IMR-90 (cell line): ENCODE results near the gene GAS7. TPM values are rescaled to one million over a fixed set of nuclear protein-coding genes. Genes with fewer than 3 reads are reported as not detected.
"Not testable (repeated sequence)": the region's sequence is repeated elsewhere in the genome, so short reads cannot be mapped to it uniquely, and the experiment has no call there.

ENCODE experiments used
- ATAC-seq: fragments of 200-7000 bp; cut with Tn5 transposase; 2 replicates; pipeline ENCODE4 v1.9.1; 2020; ENCODE audit warnings: low read depth, mild to moderate bottlenecking, moderate library complexity
- BruUV-seq: library from RNA; stranded (reverse); fragments of 400-500 nt; replicated peaks from 2 replicates; lab custom pipeline; 2021; lab: Mats Ljungman, UMichigan
- CTCF ChIA-PET: fragments of 300-600 bp; formaldehyde crosslinking; extraction: SDS; loops from one replicate; lab custom pipeline; 2021; ENCODE audit warnings: antibody characterized with exemption; lab: Yijun Ruan, JAX
- POLR2A ChIA-PET: fragments of 300-600 bp; sonication (Branson Sonifier 250); formaldehyde crosslinking; loops from one replicate; lab custom pipeline; 2022; ENCODE audit warnings: antibody characterized with exemption; ENCODE audit not compliant: unreplicated experiment; lab: Charles Lee
- DNase-seq: peaks from one replicate; pipeline ENCODE4 v3.0.0; 2013
- H2AFZ ChIP-seq: replicated peaks from 2 replicates; pipeline ENCODE3; 2013; ENCODE audit warnings: low read length, mild to moderate bottlenecking; ENCODE audit not compliant: poor library complexity
- H2AK5ac ChIP-seq: 2 replicates; pipeline ENCODE4 v1.6.1; 2013; ENCODE audit warnings: low read depth, low read length, inconsistent platforms
- H2AK9ac ChIP-seq: replicated peaks from 2 replicates; pipeline ENCODE3; 2013; ENCODE audit warnings: mild to moderate bottlenecking, low read depth, low read length, moderate library complexity; ENCODE audit not compliant: poor library complexity
- H2BK120ac ChIP-seq: 2 replicates; pipeline ENCODE4 v1.6.1; 2013; ENCODE audit warnings: low read depth, low read length, inconsistent platforms
- H2BK15ac ChIP-seq: 3 replicates; pipeline ENCODE4 v1.6.1; 2013; ENCODE audit warnings: low read depth, low read length, inconsistent platforms
- H2BK20ac ChIP-seq: 2 replicates; pipeline ENCODE4 v1.6.1; 2013; ENCODE audit warnings: low read depth, mild to moderate bottlenecking, inconsistent platforms, low read length, moderate library complexity
- H2BK5ac ChIP-seq: 2 replicates; pipeline ENCODE4 v1.6.1; 2013; ENCODE audit warnings: mild to moderate bottlenecking, low read depth, low read length, inconsistent platforms; ENCODE audit not compliant: poor library complexity, severe bottlenecking
- H3K14ac ChIP-seq: replicated peaks from 2 replicates; pipeline ENCODE4 v1.6.1; 2013; ENCODE audit warnings: low read depth, low read length, inconsistent platforms
- H3K18ac ChIP-seq: 2 replicates; pipeline ENCODE4 v1.6.1; 2013; ENCODE audit warnings: low read depth, low read length, control low read depth
- H3K23ac ChIP-seq: 2 replicates; pipeline ENCODE4 v1.6.1; 2013; ENCODE audit warnings: low read depth, low read length, inconsistent platforms
- H3K27ac ChIP-seq: 2 replicates; pipeline ENCODE4 v1.5.1; 2013; ENCODE audit warnings: mild to moderate bottlenecking, control low read depth, low read length; ENCODE audit not compliant: insufficient read depth
- H3K27me3 ChIP-seq: 2 replicates; pipeline ENCODE4 v1.6.1; 2013; ENCODE audit warnings: low read length; ENCODE audit not compliant: control insufficient read depth, insufficient read depth
- H3K36me3 ChIP-seq: 2 replicates; pipeline ENCODE4 v1.6.1; 2013; ENCODE audit warnings: low read length, mixed read lengths; ENCODE audit not compliant: control insufficient read depth, insufficient read depth
- H3K4ac ChIP-seq: 2 replicates; pipeline ENCODE4 v1.6.1; 2013; ENCODE audit warnings: low read depth, low read length, inconsistent platforms
- H3K4me1 ChIP-seq: 2 replicates; pipeline ENCODE4 v1.6.1; 2013; ENCODE audit warnings: low read length, mixed read lengths; ENCODE audit not compliant: control insufficient read depth, insufficient read depth
- H3K4me2 ChIP-seq: 2 replicates; pipeline ENCODE4 v1.6.1; 2013; ENCODE audit warnings: low read depth, mild to moderate bottlenecking, control low read depth, low read length, moderate library complexity
- H3K4me3 ChIP-seq: 2 replicates; pipeline ENCODE4 v1.5.1; 2013; ENCODE audit warnings: low read depth, mild to moderate bottlenecking, control low read depth, low read length, moderate library complexity; ENCODE audit not compliant: insufficient read depth
- H3K56ac ChIP-seq: 2 replicates; pipeline ENCODE4 v1.6.1; 2013; ENCODE audit warnings: low read length, inconsistent platforms; ENCODE audit not compliant: insufficient read depth; ENCODE audit errors: extremely low read depth
- H3K79me1 ChIP-seq, 2 experiments: 2 replicates each; pipeline ENCODE4 v1.6.1; 2013; ENCODE audit warnings: low read length in 2 of 2, inconsistent platforms in 1 of 2, low read depth in 1 of 2
- H3K9ac ChIP-seq: 2 replicates; pipeline ENCODE4 v1.6.1; 2013; ENCODE audit warnings: low read depth, low read length, control low read depth
- H3K9me1 ChIP-seq: 2 replicates; pipeline ENCODE4 v1.6.1; 2013; ENCODE audit warnings: low read length, inconsistent platforms; ENCODE audit not compliant: insufficient read depth
- H3K9me3 ChIP-seq: 2 replicates; pipeline ENCODE4 v1.6.1; 2013; ENCODE audit warnings: low read length; ENCODE audit not compliant: control insufficient read depth, insufficient read depth
- H4K20me1 ChIP-seq: 2 replicates; pipeline ENCODE4 v1.6.1; 2013; ENCODE audit warnings: low read length, inconsistent platforms; ENCODE audit not compliant: insufficient read depth
- H4K5ac ChIP-seq: 2 replicates; pipeline ENCODE4 v1.6.1; 2013; ENCODE audit warnings: mild to moderate bottlenecking, low read depth, low read length, control low read depth
- H4K8ac ChIP-seq, 2 experiments: 2 replicates each; pipeline ENCODE4 v1.6.1; 2013; ENCODE audit warnings: low read depth in 2 of 2, low read length in 2 of 2, control low read depth in 1 of 2, inconsistent platforms in 1 of 2
- H4K91ac ChIP-seq: 2 replicates; pipeline ENCODE4 v1.6.1; 2013; ENCODE audit warnings: low read depth, low read length, inconsistent platforms; ENCODE audit not compliant: insufficient read depth
- WGBS, 2 experiments: methylation state at CpG; one replicate each; pipeline versions ENCODE4 v1.1.5 to v1.1.7; 2013; ENCODE audit warnings: missing lambda C conversion rate in 2 of 2; ENCODE audit not compliant: insufficient read length in 1 of 2; ENCODE audit errors: extremely low coverage in 2 of 2; 5-methylcytosine and 5-hydroxymethylcytosine counted together
- dilution Hi-C: fragments of 300-500 bp; cut with HindIII; formaldehyde crosslinking; loops from one replicate; pipeline ENCODE4 v1.14.3; 2018; ENCODE audit warnings: low sequenced_read_pairs; ENCODE audit not compliant: unreplicated experiment
- in situ Hi-C: fragments of 300-500 bp; cut with MboI; formaldehyde crosslinking; loops from 3 replicates; pipeline ENCODE4 v1.14.3; 2019; ENCODE audit warnings: low sequenced_read_pairs, inconsistent platforms, mixed read lengths
- intact Hi-C: fragments of 100-400 bp; cut with micrococcal nuclease; formaldehyde crosslinking; loops from 2 replicates; pipeline ENCODE4 v1.10.0; 2022
- polyA plus RNA-seq, 3 experiments: library from polyadenylated mRNA; depleted of rRNA; stranded (reverse); fragments of >200 nt; gene quantifications; 2 replicates each; pipeline ENCODE4 v1.2.3, GENCODE V29; 2012; ENCODE audit warnings: low replicate concordance in 1 of 3
- total RNA-seq: library from RNA; depleted of rRNA; stranded (reverse); fragments of >200 nt; gene quantifications from 2 replicates; pipeline ENCODE4 v1.2.3, GENCODE V29; 2012

The GAS7 gene
- total and polyA plus RNA-seq, 2 of the 4 experiments (the other 2 are of a cell fraction), result 4.6 to 5.0 TPM

DNA sequence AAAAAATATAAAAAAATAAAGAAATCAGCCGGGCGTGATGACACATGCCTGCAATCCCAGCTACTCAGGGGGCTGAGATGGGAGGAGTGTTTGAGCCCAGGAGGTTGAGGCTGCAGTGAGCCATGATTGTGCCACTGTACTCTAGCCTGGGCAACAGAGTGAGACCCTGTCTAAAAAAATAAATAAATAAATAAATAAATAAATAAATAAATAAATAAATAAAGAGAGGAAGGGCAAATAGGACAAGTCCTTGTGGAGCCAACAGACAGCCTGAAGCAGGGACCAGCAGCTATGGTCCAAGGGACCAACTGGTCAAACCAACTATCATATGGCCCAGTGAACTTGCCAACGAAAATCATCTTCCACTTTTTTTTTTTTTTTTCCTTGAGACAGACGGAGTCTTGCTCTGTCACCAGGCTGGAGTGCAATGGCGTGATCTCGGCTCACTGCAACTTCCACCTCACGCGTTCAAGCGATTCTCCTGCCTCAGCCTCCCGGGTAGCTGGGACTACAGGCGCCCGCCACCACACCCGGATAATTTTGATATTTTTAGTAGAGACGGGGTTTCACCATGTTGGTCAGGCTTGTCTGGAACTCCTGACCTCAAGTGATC lies 181.3 kb downstream of the GAS7 start:
- H2BK5ac ChIP-seq, H4K20me1 ChIP-seq, in situ Hi-C loops, BruUV-seq, H3K14ac ChIP-seq, H3K9me3 ChIP-seq, H3K4me2 ChIP-seq, H3K9ac ChIP-seq, H3K9me1 ChIP-seq, H2AK9ac ChIP-seq, H3K4me1 ChIP-seq, H3K27ac ChIP-seq, H3K36me3 ChIP-seq, ATAC-seq, intact Hi-C loops, H4K5ac ChIP-seq, H3K79me1 ChIP-seq, H2AK5ac ChIP-seq, H3K23ac ChIP-seq, DNase-seq, H3K4ac ChIP-seq, H2BK20ac ChIP-seq, H2AFZ ChIP-seq, H3K56ac ChIP-seq, H3K27me3 ChIP-seq, H2BK120ac ChIP-seq, dilution Hi-C loops, H3K18ac ChIP-seq, H3K4me3 ChIP-seq, POLR2A ChIA-PET, H4K91ac ChIP-seq, H4K8ac ChIP-seq, H2BK15ac ChIP-seq: not testable (repeated sequence)
- WGBS, 2 experiments, result 57% methylated on average over 1 of the region's 14 CpGs; no CpG with 5 or more reads in 1 of the 2 experiments
- CTCF ChIA-PET, result interaction anchor here (0.7 kb wide), 1 partner anchor 80 kb away, joined by 3 read pairs; no protein-coding TSS in a partner anchor
